Prostate gland (tissue), 2 donors: ENCODE measurements around the gene GPRC5D. TPM values are rescaled to one million over a fixed set of nuclear protein-coding genes. Genes with fewer than 3 reads are reported as not detected.

Source experiments
- DNase-seq: peaks from one replicate; pipeline ENCODE4 v3.0.0-alpha.2; 2019; ENCODE audit warnings: low spot score
- H3K27ac ChIP-seq, 2 donors: fragments of 200-600 bp; sonication (generic); 2 replicates each; pipeline ENCODE4 v1.5.1; 2017 to 2019
- H3K27me3 ChIP-seq: fragments of 200-600 bp; sonication (generic); replicated peaks from 2 replicates; pipeline ENCODE4 v1.5.1; 2019; ENCODE audit not compliant: insufficient read depth
- H3K36me3 ChIP-seq, 2 donors: fragments of 200-600 bp; sonication (generic); 1 replicate in 1 of 2; 2 replicates in 1 of 2; pipeline versions ENCODE4 v1.5.1 to v1.8.1; 2017 to 2019
- H3K4me1 ChIP-seq: fragments of 200-600 bp; sonication (generic); replicated peaks from 2 replicates; pipeline ENCODE4 v1.5.1; 2019
- H3K4me3 ChIP-seq, 2 donors: fragments of 200-600 bp; sonication (generic); 2 replicates each; pipeline ENCODE4 v1.5.1; 2017 to 2019
- H3K9me3 ChIP-seq: fragments of 200-600 bp; sonication (generic); 2 replicates; pipeline ENCODE4 v1.5.1; 2017
- POLR2A ChIP-seq: fragments of 450-650 bp; IDR thresholded peaks from one replicate; pipeline ENCODE4 v1.6.1; 2016; ENCODE audit warnings: antibody characterized with exemption, mild to moderate bottlenecking
- POLR2AphosphoS5 ChIP-seq: sonication (generic); formaldehyde crosslinking; IDR thresholded peaks from one replicate; pipeline ENCODE4 v1.6.1; 2017; ENCODE audit warnings: antibody characterized with exemption
- WGBS: methylation state at CpG from one replicate; pipeline ENCODE4 v1.1.5; 2018; 5-methylcytosine and 5-hydroxymethylcytosine counted together
- intact Hi-C: fragments of 100-400 bp; cut with DNase I; formaldehyde crosslinking; loops from one replicate; pipeline ENCODE4 v1.14.2; 2022
- total RNA-seq, 2 donors: library from RNA; depleted of rRNA; stranded (reverse); fragments of >200 nt; gene quantifications; one replicate each; pipeline ENCODE4 v1.1.0, GENCODE V29; 2016
- TF ChIP-seq, protein P1 (sequence below), 4 experiments: fragments of 200-600 bp in 2 of 4; fragments of 450-650 bp in 2 of 4; sonication (generic) in 2 of 4; IDR thresholded peaks; 1 replicate in 3 of 4; 2 replicates in 1 of 4; pipeline ENCODE4 v1.5.1; 2016 to 2019; ENCODE audit warnings: antibody characterized with exemption in 4 of 4, mild to moderate bottlenecking in 2 of 4, moderate library complexity in 2 of 4

The GPRC5D gene
- total RNA-seq, 2 donors from 2014 or later: not detected

DNA sequence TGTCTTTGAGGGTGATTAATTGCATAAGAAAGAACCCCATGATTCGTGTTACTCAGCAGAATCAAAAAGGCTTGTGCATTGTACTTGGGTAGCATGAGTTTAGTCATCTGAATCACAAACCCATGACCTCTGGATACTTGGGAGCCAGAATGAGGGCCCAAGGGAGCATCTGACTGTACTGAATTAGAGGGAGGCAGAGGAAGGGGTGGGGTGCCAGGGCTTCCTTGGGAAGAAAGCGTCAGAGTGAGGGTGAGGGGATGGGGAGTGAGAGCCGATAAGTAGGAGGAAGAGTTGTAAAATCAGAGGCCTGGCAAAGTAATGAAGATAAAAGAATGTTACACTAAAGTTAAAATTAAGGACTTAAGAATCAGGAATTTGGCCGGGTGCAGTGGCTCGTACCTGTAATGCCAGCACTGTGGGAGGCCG is 29.8 kb downstream of the GPRC5D start:
- intact Hi-C loops: no loop called here
- TF ChIP-seq, protein P1, sequence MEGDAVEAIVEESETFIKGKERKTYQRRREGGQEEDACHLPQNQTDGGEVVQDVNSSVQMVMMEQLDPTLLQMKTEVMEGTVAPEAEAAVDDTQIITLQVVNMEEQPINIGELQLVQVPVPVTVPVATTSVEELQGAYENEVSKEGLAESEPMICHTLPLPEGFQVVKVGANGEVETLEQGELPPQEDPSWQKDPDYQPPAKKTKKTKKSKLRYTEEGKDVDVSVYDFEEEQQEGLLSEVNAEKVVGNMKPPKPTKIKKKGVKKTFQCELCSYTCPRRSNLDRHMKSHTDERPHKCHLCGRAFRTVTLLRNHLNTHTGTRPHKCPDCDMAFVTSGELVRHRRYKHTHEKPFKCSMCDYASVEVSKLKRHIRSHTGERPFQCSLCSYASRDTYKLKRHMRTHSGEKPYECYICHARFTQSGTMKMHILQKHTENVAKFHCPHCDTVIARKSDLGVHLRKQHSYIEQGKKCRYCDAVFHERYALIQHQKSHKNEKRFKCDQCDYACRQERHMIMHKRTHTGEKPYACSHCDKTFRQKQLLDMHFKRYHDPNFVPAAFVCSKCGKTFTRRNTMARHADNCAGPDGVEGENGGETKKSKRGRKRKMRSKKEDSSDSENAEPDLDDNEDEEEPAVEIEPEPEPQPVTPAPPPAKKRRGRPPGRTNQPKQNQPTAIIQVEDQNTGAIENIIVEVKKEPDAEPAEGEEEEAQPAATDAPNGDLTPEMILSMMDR (IDR thresholded peaks at IDR 0.05): no peak
- TF ChIP-seq POLR2AphosphoS5: no peak
- no peak for TF ChIP-seq POLR2A
- DNase-seq: no peak

DNA sequence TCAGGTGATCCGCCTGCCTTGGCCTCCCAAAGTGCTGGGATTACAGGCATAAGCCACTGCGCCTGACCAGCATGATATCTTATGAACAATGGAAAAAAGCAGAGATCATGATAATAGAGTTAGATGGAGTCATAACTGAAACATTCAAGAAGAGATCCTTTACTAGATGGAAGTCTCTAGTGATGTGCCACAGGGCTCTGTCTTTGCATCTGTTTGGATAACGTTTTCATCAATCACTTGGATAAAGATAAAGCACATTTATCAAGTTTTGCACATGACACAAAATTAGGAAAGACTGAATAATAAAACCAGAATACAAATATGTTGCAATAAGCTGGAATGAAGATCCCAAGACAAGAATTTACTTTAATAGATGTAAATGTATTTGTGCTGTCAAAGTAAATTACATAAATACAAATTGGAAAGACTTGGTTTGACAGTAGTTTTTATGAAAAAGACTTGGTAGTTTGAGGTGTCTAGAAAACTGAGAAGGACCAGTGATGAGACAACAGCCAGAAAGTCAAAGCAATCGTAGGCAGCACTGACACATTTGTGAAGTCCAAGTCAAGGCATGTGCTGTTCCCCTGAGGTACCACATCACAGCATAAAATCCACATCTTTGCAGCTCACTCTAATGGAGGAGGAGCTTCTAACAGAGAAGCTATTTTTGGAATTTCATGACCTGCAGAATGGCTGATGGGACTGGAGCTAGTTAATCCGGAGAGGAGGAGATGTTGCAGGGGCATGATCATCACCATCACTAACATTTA is 32.1 kb downstream of the GPRC5D start:
- 82% methylated on average over 5 of the region's 5 CpGs for WGBS
- H3K27me3 ChIP-seq: no peaks in the 10 kb centered on the region
- intact Hi-C loops: loop anchor here (5.0 to 10.0 kb wide), 3 partner anchors 62 to 175 kb away; partner anchors contain the start of gene HEBP1
- H3K27ac ChIP-seq: no peak overlapping the region
- no peaks in the 10 kb centered on the region for H3K36me3 ChIP-seq
- H3K4me3 ChIP-seq: no peak overlapping the region
- no peak for DNase-seq
- peaks cover 9% of the 10 kb centered on the region for H3K4me1 ChIP-seq
- TF ChIP-seq, protein P1 (IDR thresholded peaks at IDR 0.05): no peak
- no peak for TF ChIP-seq POLR2AphosphoS5
- no peak for TF ChIP-seq POLR2A
- H3K9me3 ChIP-seq: no peaks in the 10 kb centered on the region

More for the DNA sequence above, 29.8 kb downstream of the GPRC5D start:
- H3K4me1 ChIP-seq: no peaks in the 10 kb centered on the region
- H3K27ac ChIP-seq: no peak overlapping the region
- H3K9me3 ChIP-seq: no peaks in the 10 kb centered on the region
- 72% methylated on average over 6 of the region's 6 CpGs for WGBS
- no peaks in the 10 kb centered on the region for H3K27me3 ChIP-seq
- H3K4me3 ChIP-seq: no peak overlapping the region
- H3K36me3 ChIP-seq: no peaks in the 10 kb centered on the region

DNA sequence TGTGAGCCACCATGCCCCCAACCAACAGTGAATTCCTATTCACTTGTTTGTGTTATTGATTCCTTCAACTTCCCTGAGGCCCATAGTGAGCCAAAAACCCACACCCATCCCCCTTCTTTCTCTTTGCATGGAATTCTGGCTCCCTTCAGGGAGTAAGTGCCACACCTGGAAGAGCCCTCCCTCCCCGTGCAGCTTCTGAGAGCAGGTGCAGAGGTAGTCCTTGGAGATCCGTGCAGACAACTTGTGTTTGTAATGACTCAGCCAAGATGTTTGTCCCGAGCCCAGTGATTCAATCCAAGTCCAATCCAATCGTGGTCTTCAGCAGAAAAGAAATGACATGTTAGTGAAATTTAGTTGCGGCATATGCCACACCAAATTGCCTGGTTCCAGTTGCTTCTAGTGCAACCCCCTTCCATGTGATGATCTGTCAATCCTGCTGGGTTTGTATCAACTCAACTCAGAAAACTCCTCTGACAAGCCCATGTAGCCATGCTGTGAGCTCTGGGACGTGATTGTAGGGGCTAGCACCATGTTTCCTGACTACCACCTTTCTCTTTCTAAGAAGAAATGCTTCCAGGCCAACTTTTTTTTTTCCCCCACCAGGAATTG is 33.1 kb downstream of the GPRC5D start:
- Histone ChIP-seq H3K9me3 (no peaks in the 10 kb centered on the region), H3K27me3 (no peaks in the 10 kb centered on the region), H3K4me3 (no peak overlapping the region), H3K36me3 (no peaks in the 10 kb centered on the region), H3K27ac (no peak overlapping the region), H3K4me1 (peaks cover 9% of the 10 kb centered on the region)
- WGBS: 72% methylated on average over 6 of the region's 6 CpGs
- no peak for DNase-seq
- intact Hi-C loops: loop anchor here (5.0 to 10.0 kb wide), 3 partner anchors 63 to 176 kb away; partner anchors contain the start of gene HEBP1
- no peak for TF ChIP-seq POLR2A
- TF ChIP-seq, protein P1 (IDR thresholded peaks at IDR 0.05): no peak
- TF ChIP-seq POLR2AphosphoS5: no peak

DNA sequence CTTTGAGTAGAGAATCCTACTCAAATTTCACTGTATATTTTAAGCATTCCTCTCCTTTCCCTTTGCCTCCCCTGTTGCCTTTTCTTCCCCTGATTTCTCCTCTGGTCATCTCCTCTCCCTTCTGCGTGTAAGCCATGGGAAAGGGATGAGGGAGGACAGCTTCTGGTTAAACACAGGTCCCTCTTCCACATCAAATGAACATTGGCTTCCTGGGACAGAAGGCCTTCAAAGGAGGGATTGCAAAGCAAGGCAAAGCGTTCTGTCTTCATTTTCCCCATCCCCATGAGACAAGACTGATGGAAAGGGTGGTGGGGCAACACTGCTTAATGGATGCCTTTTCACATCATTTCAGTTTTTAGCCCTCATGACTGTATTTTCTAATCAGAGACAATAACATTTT is 34.5 kb downstream of the GPRC5D start:
- Histone ChIP-seq H3K4me1 (peaks cover 9% of the 10 kb centered on the region), H3K4me3 (no peak overlapping the region), H3K9me3 (no peaks in the 10 kb centered on the region), H3K27me3 (no peaks in the 10 kb centered on the region), H3K27ac (no peak overlapping the region), H3K36me3 (no peaks in the 10 kb centered on the region)
- 94% methylated on average over 2 of the region's 2 CpGs for WGBS
- TF ChIP-seq, protein P1 (IDR thresholded peaks at IDR 0.05): no peak
- TF ChIP-seq POLR2AphosphoS5 (no peak), POLR2A (no peak)
- DNase-seq: no peak
- intact Hi-C loops: loop anchor here (5.0 to 10.0 kb wide), 3 partner anchors 65 to 177 kb away; partner anchors contain the start of gene HEBP1
